Esophagus muscularis mucosa (tissue), 4 donors: ENCODE results near the gene DOCK2.

Experiments
- CTCF ChIP-seq, 3 experiments: fragments of 200-600 bp in 2 of 3; fragments of 450-650 bp in 1 of 3; sonication (generic) in 2 of 3; IDR thresholded peaks; one replicate each; pipeline ENCODE4 v1.5.1; 2017 to 2019; ENCODE audit warnings: antibody characterized with exemption in 3 of 3, mild to moderate bottlenecking in 2 of 3, moderate library complexity in 1 of 3
- EP300 ChIP-seq: sonication (generic); formaldehyde crosslinking; IDR thresholded peaks from one replicate; pipeline ENCODE4 v1.6.1; 2017; ENCODE audit warnings: antibody characterized with exemption
- POLR2A ChIP-seq: fragments of 450-650 bp; IDR thresholded peaks from one replicate; pipeline ENCODE4 v1.6.1; 2017; ENCODE audit warnings: antibody characterized with exemption, moderate library complexity, mild to moderate bottlenecking, low read depth
- POLR2AphosphoS5 ChIP-seq, 2 donors: sonication (generic); formaldehyde crosslinking; IDR thresholded peaks; one replicate each; pipeline ENCODE4 v1.6.1; 2017; ENCODE audit warnings: antibody characterized with exemption in 2 of 2

GRCh38 chr5:170095646-170096045 lies 458.6 kb downstream of the DOCK2 start:
- TF ChIP-seq CTCF (IDR thresholded peaks at IDR 0.05) (no peak), POLR2A (no peak), POLR2AphosphoS5 (IDR thresholded peaks at IDR 0.05) (no peak), EP300 (no peak)
